HG02588 (cell line): ENCODE measurements around the gene MAEA.
A peak's percentile ranks its signal among the peaks of the same experiment; 100 is the strongest.

Source experiments
- ATAC-seq: cut with Tn5 transposase; IDR thresholded peaks from one replicate; pipeline ENCODE4 v1.9.1; 2021; ENCODE audit warnings: mild to moderate bottlenecking, moderate library complexity; ENCODE audit not compliant: unreplicated experiment

MAEA gene

GRCh38 chr4:1289207-1290164, at the start of gene MAEA:
MAEA (plus strand) TSS chr4:1289891; CDS start chr4:1289914, 23 bp downstream.
- ATAC-seq: peak; percentile 88

GRCh38 chr4:1239950-1240307, 49.8 kb upstream of the MAEA start:
- no peak for ATAC-seq

GRCh38 chr4:1240721-1241465, 48.8 kb upstream of the MAEA start:
- no peak for ATAC-seq

GRCh38 chr4:1241466-1241935, 48.2 kb upstream of the MAEA start:
- ATAC-seq: no peak

GRCh38 chr4:1241936-1242505, 47.7 kb upstream of the MAEA start:
- no peak for ATAC-seq

- ATAC-seq: no peak
Measured at GRCh38 chr4:1242506-1243450, 46.9 kb upstream of the MAEA start.

GRCh38 chr4:1243451-1244080, 46.1 kb upstream of the MAEA start:
- ATAC-seq: no peak

GRCh38 chr4:1244081-1244977, 45.4 kb upstream of the MAEA start:
- no peak for ATAC-seq

GRCh38 chr4:1244978-1245471, 44.7 kb upstream of the MAEA start:
- no peak for ATAC-seq

GRCh38 chr4:1245481-1246051, 44.1 kb upstream of the MAEA start:
- no peak for ATAC-seq

- ATAC-seq: no peak
Measured at GRCh38 chr4:1246111-1246881, 43.4 kb upstream of the MAEA start.

- ATAC-seq: no peak
Measured at GRCh38 chr4:1246901-1247863, 42.5 kb upstream of the MAEA start.

- ATAC-seq: no peak
Measured at GRCh38 chr4:1247864-1248244, 41.8 kb upstream of the MAEA start.

GRCh38 chr4:1248245-1249147, 41.2 kb upstream of the MAEA start, which contains the start of gene CTBP1:
CTBP1 (minus strand) TSS chr4:1249130; CDS start chr4:1241331, 7,799 bp downstream.
- peak; percentile 41 for ATAC-seq

GRCh38 chr4:1249148-1249730, 40.5 kb upstream of the MAEA start:
- ATAC-seq: peak; percentile 52
